ENCODE data around the gene TRMT44.

The TRMT44 gene

GRCh38 chr4:8523766-8524165 is 83.2 kb downstream of the TRMT44 start:
- TF ChIP-seq SP1 (IDR thresholded peaks at IDR 0.05), result no peak
- no peak for TF ChIP-seq L3MBTL2 (conservative IDR thresholded peaks at IDR 0.05)
- no peak for TF ChIP-seq LEF1 (IDR thresholded peaks at IDR 0.05; ENCODE audit: borderline replicate concordance)
- no peak for TF ChIP-seq TARDBP (IDR thresholded peaks at IDR 0.05)
- no peak for TF ChIP-seq BHLHE40 (IDR thresholded peaks at IDR 0.05; ENCODE audit: borderline replicate concordance)
- TF ChIP-seq SUZ12 (IDR thresholded peaks at IDR 0.05), result no peak
- no peak for TF ChIP-seq ZNF384 (IDR thresholded peaks at IDR 0.05)
- TF ChIP-seq PKNOX1 (IDR thresholded peaks at IDR 0.05), result no peak
- POLR2A ChIA-PET, result no interaction called here
- no peak for DNase-seq (ENCODE audit: extremely low spot score)
- CTCF ChIA-PET, result no interaction called here

DNA sequence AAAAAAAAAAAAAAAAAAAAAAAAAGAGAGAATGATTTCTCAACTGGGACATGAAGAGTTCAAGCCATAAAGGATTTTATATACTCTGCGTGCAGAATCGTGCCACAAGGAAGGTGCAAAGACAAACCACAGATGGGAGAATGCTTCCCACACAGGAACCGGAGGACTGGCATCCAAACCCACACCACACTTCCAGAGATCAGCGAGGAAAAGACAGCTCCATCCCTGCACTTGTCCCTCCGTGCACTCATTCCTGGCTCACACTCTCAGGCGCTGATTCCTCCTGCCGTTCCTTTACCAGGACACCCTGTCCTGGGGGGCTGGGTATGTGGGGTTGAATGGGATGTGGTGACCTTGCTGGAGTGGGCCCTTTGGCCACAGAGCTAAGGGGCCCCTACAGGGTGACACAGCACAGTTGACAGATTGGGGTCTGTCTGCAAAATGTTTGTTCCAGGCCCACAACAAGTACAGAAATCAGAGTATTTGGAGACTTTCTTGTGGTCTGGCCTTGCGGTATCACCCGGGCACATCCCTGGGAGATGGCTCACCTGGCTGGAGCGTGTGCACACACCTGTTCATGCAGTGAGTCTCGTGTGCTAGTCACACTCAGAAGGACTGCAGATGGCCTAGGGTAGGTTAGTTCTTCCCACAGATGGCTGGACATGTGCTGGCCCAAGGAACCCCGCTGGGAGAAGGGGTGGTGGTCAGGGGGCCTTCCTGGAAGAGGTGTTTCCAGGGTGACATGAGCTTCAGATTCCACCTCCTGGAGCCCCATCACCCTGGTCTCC is 84.2 kb downstream of the TRMT44 start:
- TF ChIP-seq ARNT (IDR thresholded peaks at IDR 0.05) (no peak), BHLHE40 (IDR thresholded peaks at IDR 0.05; ENCODE audit: borderline replicate concordance) (no peak), CTBP1 (IDR thresholded peaks at IDR 0.05; ENCODE audit: borderline replicate concordance) (no peak), ELF4 (IDR thresholded peaks at IDR 0.05) (no peak), TARDBP (IDR thresholded peaks at IDR 0.05) (no peak), LEF1 (IDR thresholded peaks at IDR 0.05; ENCODE audit: borderline replicate concordance) (no peak), PKNOX1 (IDR thresholded peaks at IDR 0.05) (no peak), FOXM1 (IDR thresholded peaks at IDR 0.05; ENCODE audit: borderline replicate concordance) (no peak), FOXK2 (IDR thresholded peaks at IDR 0.05) (no peak), L3MBTL2 (conservative IDR thresholded peaks at IDR 0.05) (no peak), SUZ12 (IDR thresholded peaks at IDR 0.05) (no peak)
- POLR2A ChIA-PET, result no interaction called here
- CTCF ChIA-PET, result no interaction called here
- DNase-seq (ENCODE audit: extremely low spot score), result no peak

- ChIA-PET CTCF (no interaction called here), POLR2A (no interaction called here)
- no peak for DNase-seq (ENCODE audit: extremely low spot score)
- no peak for TF ChIP-seq CTBP1 (IDR thresholded peaks at IDR 0.05; ENCODE audit: borderline replicate concordance)
- no peak for TF ChIP-seq SUZ12 (IDR thresholded peaks at IDR 0.05)
- no peak for TF ChIP-seq FOXK2 (IDR thresholded peaks at IDR 0.05)
- TF ChIP-seq ZNF384 (IDR thresholded peaks at IDR 0.05), result no peak
- TF ChIP-seq FOXM1 (IDR thresholded peaks at IDR 0.05; ENCODE audit: borderline replicate concordance), result no peak
- no peak for TF ChIP-seq BHLHE40 (IDR thresholded peaks at IDR 0.05; ENCODE audit: borderline replicate concordance)
- no peak for TF ChIP-seq ARNT (IDR thresholded peaks at IDR 0.05)
Observed at GRCh38 chr4:8525383-8526120, 85.0 kb downstream of the TRMT44 start.
